ENCODE results near the gene FREY1.

DNA sequence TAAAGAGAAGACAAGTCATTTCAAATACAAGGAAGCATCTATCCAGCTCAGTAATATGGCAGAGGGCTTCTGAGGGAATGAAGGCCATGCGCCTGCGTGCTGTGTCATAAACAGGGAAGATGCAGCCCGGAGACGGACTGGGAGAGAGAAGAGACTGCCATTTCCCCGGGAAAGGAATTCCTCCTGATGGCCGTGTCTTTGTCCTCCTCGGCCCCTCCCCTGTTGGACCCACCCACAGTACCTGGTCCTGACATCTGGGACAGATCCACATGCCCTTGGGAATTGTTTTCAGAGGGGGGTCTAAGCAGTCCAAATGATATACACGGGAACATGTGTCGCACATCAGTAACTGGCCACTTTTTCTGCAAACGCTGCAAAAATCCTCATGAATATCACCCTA, 30.8 kb upstream of the FREY1 start:
- TF ChIP-seq, protein P1, sequence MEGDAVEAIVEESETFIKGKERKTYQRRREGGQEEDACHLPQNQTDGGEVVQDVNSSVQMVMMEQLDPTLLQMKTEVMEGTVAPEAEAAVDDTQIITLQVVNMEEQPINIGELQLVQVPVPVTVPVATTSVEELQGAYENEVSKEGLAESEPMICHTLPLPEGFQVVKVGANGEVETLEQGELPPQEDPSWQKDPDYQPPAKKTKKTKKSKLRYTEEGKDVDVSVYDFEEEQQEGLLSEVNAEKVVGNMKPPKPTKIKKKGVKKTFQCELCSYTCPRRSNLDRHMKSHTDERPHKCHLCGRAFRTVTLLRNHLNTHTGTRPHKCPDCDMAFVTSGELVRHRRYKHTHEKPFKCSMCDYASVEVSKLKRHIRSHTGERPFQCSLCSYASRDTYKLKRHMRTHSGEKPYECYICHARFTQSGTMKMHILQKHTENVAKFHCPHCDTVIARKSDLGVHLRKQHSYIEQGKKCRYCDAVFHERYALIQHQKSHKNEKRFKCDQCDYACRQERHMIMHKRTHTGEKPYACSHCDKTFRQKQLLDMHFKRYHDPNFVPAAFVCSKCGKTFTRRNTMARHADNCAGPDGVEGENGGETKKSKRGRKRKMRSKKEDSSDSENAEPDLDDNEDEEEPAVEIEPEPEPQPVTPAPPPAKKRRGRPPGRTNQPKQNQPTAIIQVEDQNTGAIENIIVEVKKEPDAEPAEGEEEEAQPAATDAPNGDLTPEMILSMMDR (IDR thresholded peaks at IDR 0.05) = no peak
- TF ChIP-seq POLR2AphosphoS5 (IDR thresholded peaks at IDR 0.05; ENCODE audit: low read depth, low read length) = no peak
- TF ChIP-seq, protein P2, sequence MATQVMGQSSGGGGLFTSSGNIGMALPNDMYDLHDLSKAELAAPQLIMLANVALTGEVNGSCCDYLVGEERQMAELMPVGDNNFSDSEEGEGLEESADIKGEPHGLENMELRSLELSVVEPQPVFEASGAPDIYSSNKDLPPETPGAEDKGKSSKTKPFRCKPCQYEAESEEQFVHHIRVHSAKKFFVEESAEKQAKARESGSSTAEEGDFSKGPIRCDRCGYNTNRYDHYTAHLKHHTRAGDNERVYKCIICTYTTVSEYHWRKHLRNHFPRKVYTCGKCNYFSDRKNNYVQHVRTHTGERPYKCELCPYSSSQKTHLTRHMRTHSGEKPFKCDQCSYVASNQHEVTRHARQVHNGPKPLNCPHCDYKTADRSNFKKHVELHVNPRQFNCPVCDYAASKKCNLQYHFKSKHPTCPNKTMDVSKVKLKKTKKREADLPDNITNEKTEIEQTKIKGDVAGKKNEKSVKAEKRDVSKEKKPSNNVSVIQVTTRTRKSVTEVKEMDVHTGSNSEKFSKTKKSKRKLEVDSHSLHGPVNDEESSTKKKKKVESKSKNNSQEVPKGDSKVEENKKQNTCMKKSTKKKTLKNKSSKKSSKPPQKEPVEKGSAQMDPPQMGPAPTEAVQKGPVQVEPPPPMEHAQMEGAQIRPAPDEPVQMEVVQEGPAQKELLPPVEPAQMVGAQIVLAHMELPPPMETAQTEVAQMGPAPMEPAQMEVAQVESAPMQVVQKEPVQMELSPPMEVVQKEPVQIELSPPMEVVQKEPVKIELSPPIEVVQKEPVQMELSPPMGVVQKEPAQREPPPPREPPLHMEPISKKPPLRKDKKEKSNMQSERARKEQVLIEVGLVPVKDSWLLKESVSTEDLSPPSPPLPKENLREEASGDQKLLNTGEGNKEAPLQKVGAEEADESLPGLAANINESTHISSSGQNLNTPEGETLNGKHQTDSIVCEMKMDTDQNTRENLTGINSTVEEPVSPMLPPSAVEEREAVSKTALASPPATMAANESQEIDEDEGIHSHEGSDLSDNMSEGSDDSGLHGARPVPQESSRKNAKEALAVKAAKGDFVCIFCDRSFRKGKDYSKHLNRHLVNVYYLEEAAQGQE (IDR thresholded peaks at IDR 0.05; ENCODE audit: insufficient read depth in 1 of 2, low read depth in 2 of 2, low read length in 1 of 2) = no peak
- no peak for TF ChIP-seq SIN3A (IDR thresholded peaks at IDR 0.05; ENCODE audit: borderline replicate concordance, insufficient read depth, low read depth, low read length)
